ENCODE measurements around the gene PAPPA. TPM values are rescaled to one million over a fixed set of nuclear protein-coding genes. Genes with fewer than 3 reads are reported as not detected.
A peak's percentile ranks its signal among the peaks of the same experiment; 100 is the strongest.

Gene PAPPA
- total RNA-seq, 8 experiments from 2014 or later: 1.5 to 26.5 (median 9.5) TPM

- in situ Hi-C loops (cut with MboI; ENCODE audit: low pct_unique_long_range_greater_than_20kb in 2 of 9, low sequenced_read_pairs in 9 of 9, unreplicated experiment in 9 of 9): loop anchor here in 2 of 9 experiments (25.0 kb wide), 2 partner anchors 94 to 294 kb away; no protein-coding TSS in a partner anchor
- no peak overlapping the region for H3K4me3 ChIP-seq
- H3K27ac ChIP-seq: no peak overlapping the region
- H3K4me1 ChIP-seq (replicated peaks in 1 of 2): no peaks in the 10 kb centered on the region
- ATAC-seq (replicated peaks in 6 of 8): peak in 1 of 8 experiments; percentile 6
These were observed 40.0 kb downstream of the PAPPA start for GRCh38 chr9:116193636-116194035.

- no peak for ATAC-seq (replicated peaks in 6 of 8)
- Histone ChIP-seq H3K27ac (no peak overlapping the region), H3K4me3 (no peak overlapping the region), H3K4me1 (replicated peaks in 1 of 2) (no peaks in the 10 kb centered on the region)
- WGBS, 10 experiments: 59 to 92% (median 75%) methylated on average over 1 to 2 of the region's 2 CpGs; no CpG with 5 or more reads in 4 of the 10 experiments
- in situ Hi-C loops (cut with MboI; ENCODE audit: low pct_unique_long_range_greater_than_20kb in 2 of 9, low sequenced_read_pairs in 9 of 9, unreplicated experiment in 9 of 9): loop anchor here in 2 of 9 experiments (25.0 kb wide), 2 partner anchors 90 to 290 kb away; no protein-coding TSS in a partner anchor
These were observed 43.2 kb downstream of the PAPPA start for GRCh38 chr9:116196806-116197205.

DNA sequence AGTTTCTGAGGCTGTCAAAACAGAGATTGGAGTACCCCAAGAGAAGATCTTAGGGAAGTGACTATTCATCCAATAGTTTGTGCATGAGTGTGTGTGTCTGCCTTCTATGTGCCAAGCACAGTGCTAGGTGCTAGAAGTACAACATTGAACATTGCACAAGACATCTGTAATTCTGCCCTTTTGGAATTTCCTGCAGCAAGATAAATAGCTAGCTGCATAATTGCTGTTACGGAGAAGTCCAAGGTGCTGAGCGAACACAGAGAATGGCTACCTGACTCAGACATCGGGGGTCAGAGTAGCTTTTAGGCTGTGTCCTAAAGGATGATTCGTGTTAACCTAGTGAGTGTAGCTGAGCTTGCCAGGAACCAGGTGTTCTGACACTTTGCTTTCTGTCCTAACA, 44.8 kb downstream of the PAPPA start:
- Histone ChIP-seq H3K4me3 (no peak overlapping the region), H3K27ac (no peak overlapping the region), H3K4me1 (replicated peaks in 1 of 2) (no peaks in the 10 kb centered on the region)
- ATAC-seq (replicated peaks in 6 of 8): no peak
- WGBS, 10 experiments: 40 to 100% (median 81%) methylated on average over 1 to 4 of the region's 4 CpGs
- in situ Hi-C loops (cut with MboI; ENCODE audit: low pct_unique_long_range_greater_than_20kb in 2 of 9, low sequenced_read_pairs in 9 of 9, unreplicated experiment in 9 of 9): loop anchor here in 2 of 9 experiments (25.0 kb wide), 2 partner anchors 89 to 289 kb away; no protein-coding TSS in a partner anchor

- no peak for ATAC-seq (replicated peaks in 6 of 8)
- 10 to 94% (median 76%) methylated on average over 1 to 5 of the region's 5 CpGs; no CpG with 5 or more reads in 1 of the 10 experiments for WGBS, 10 experiments
- peaks cover 10% of the 10 kb centered on the region in 2 donors for H3K4me1 ChIP-seq (replicated peaks in 1 of 2)
- no peak overlapping the region for H3K4me3 ChIP-seq
- in situ Hi-C loops (cut with MboI; ENCODE audit: low pct_unique_long_range_greater_than_20kb in 2 of 9, low sequenced_read_pairs in 9 of 9, unreplicated experiment in 9 of 9): no loop called here
- no peak overlapping the region for H3K27ac ChIP-seq
These were observed 48.8 kb downstream of the PAPPA start for GRCh38 chr9:116202219-116202912.

DNA sequence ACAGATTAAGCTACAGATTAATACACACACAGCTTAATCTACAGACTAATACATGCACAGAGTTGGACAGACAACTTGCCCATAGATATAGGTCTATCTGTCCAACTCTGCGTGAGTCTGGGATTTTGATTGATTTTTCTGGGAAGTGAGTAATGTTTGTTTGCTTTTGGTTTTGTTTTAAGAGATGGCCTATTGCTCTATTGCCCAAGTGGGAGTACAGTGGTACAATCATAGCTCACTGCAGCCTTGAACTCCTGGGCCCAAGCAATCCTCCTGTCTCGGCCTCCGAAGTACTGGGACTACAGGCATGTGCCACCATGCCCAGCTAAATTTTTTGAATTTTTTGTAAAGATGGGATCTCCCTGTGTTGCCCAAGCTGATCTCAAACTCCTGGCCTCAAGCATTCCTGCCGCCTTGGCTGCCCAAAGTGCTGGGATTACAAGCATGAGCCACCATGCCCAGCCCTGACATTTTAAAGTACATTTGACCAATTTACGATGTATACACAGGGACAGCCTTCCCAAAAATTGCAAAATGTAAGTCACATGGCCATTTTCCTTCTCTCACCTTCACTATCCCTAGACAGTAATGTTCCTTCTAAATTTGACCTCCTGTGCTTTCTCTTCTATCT, 50.8 kb downstream of the PAPPA start:
- 97 to 100% (median 100%) methylated on average over 1 to 5 of the region's 5 CpGs; no CpG with 5 or more reads in 2 of the 10 experiments for WGBS, 10 experiments
- in situ Hi-C loops (cut with MboI; ENCODE audit: low pct_unique_long_range_greater_than_20kb in 2 of 9, low sequenced_read_pairs in 9 of 9, unreplicated experiment in 9 of 9): no loop called here
- no peak overlapping the region for H3K27ac ChIP-seq
- no peak for ATAC-seq (replicated peaks in 6 of 8)
- peaks cover 10% of the 10 kb centered on the region in 2 donors for H3K4me1 ChIP-seq (replicated peaks in 1 of 2)
- H3K4me3 ChIP-seq: no peak overlapping the region

GRCh38 chr9:116207371-116208111, 54.0 kb downstream of the PAPPA start:
- WGBS, 10 experiments: 83 to 100% (median 93%) methylated on average over 1 to 4 of the region's 4 CpGs; no CpG with 5 or more reads in 1 of the 10 experiments
- in situ Hi-C loops (cut with MboI; ENCODE audit: low pct_unique_long_range_greater_than_20kb in 2 of 9, low sequenced_read_pairs in 9 of 9, unreplicated experiment in 9 of 9): no loop called here

GRCh38 chr9:116208417-116209232, 55.0 kb downstream of the PAPPA start:
- in situ Hi-C loops (cut with MboI; ENCODE audit: low pct_unique_long_range_greater_than_20kb in 2 of 9, low sequenced_read_pairs in 9 of 9, unreplicated experiment in 9 of 9): no loop called here
- ATAC-seq (replicated peaks in 6 of 8): peak in 1 of 8 experiments; percentile 28
- H3K4me3 ChIP-seq: no peak overlapping the region
- H3K4me1 ChIP-seq (replicated peaks in 1 of 2): peaks cover 10 to 16% of the 10 kb centered on the region in 2 donors
- no peak overlapping the region for H3K27ac ChIP-seq
- WGBS, 10 experiments: 25 to 100% (median 83%) methylated on average over 1 to 5 of the region's 5 CpGs

More at GRCh38 chr9:116207371-116208111, 54.0 kb downstream of the PAPPA start:
- H3K4me3 ChIP-seq: no peak overlapping the region
- peaks cover 10 to 16% of the 10 kb centered on the region in 2 donors for H3K4me1 ChIP-seq (replicated peaks in 1 of 2)
- ATAC-seq (replicated peaks in 6 of 8): no peak
- no peak overlapping the region for H3K27ac ChIP-seq

DNA sequence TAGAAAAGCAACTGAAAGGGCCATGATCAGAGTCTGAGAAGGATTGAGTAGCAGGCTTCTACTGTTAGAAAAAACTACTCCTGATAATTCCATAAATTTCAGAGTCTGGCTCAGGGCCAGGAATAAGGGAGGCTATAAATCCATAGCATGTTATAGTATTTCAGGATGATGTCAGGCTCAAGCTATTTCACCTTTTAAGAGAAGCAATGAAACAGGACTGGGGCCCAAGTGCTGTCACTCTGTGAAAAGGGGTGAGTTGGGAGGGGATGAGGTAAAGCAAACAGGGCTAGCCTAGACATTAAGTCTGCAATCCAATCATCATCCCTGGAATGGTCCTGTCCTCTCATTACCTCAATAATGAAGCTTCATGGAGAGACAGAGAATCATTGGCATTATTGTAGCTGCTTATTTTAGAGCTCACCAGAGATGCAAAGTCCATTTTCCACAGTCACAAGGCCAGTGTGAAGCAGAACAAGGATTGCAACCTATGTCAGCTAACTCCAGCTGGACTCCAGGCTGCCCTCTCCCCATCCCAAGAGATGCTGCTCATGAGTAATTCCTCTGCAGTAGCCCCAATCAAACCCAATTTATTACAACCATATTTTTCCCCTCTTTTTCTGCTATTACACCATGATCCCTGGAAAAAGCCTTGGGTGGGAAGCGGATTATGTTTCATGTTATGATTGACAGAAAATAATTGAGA, 56.0 kb downstream of the PAPPA start:
- Histone ChIP-seq H3K4me1 (replicated peaks in 1 of 2) (peaks cover 10 to 16% of the 10 kb centered on the region in 2 donors), H3K4me3 (no peak overlapping the region), H3K27ac (peak overlapping the region in 1 of 2 donors; percentile 12)
- WGBS, 10 experiments: 57 to 100% (median 88%) methylated on average over 1 of the region's 1 CpG; no CpG with 5 or more reads in 5 of the 10 experiments
- peak in 5 of 8 experiments; percentile 36 to 82 (median 64) for ATAC-seq (replicated peaks in 6 of 8)
- in situ Hi-C loops (cut with MboI; ENCODE audit: low pct_unique_long_range_greater_than_20kb in 2 of 9, low sequenced_read_pairs in 9 of 9, unreplicated experiment in 9 of 9): no loop called here

DNA sequence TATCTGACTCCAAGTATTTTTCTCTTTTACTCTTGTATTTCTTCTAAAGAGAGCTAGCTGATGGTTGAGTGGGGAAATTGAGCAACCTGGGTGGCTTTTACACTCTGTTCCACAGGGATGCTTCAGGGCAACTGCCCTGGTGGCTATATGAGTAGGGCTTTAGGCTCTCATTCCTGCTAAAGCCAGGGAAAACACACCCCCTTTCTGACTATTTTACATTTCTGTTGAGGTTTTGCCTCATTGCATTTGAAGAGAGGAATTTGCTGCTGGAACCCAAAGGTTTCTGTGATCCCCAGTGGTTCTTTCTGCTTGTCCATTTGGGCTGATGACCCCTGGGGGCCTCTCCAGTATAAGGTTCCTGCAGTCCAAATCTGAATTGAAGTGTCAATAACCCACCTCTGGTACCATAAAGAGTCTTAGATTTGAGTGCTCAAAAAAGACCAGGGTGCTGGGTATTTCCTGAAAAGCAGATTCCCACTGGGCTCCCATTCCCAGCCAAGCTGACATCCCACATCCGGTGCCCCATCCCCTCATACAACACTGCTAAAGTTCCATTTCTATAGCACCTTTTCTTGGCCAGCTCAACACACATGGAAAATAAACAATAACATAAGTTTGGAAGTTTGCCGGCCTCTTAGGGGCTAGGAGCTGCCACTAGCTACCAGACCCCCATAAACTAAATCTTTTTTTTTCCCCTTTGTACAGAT, 59.5 kb downstream of the PAPPA start:
- peak in 1 of 8 experiments; percentile 24 for ATAC-seq (replicated peaks in 6 of 8)
- in situ Hi-C loops (cut with MboI; ENCODE audit: low pct_unique_long_range_greater_than_20kb in 2 of 9, low sequenced_read_pairs in 9 of 9, unreplicated experiment in 9 of 9): no loop called here
- Histone ChIP-seq H3K27ac (no peak overlapping the region), H3K4me1 (replicated peaks in 1 of 2) (peaks cover 0 to 5% of the 10 kb centered on the region in 2 donors), H3K4me3 (no peak overlapping the region)
- 17 to 83% (median 45%) methylated on average over 1 to 2 of the region's 2 CpGs; no CpG with 5 or more reads in 5 of the 10 experiments for WGBS, 10 experiments

DNA sequence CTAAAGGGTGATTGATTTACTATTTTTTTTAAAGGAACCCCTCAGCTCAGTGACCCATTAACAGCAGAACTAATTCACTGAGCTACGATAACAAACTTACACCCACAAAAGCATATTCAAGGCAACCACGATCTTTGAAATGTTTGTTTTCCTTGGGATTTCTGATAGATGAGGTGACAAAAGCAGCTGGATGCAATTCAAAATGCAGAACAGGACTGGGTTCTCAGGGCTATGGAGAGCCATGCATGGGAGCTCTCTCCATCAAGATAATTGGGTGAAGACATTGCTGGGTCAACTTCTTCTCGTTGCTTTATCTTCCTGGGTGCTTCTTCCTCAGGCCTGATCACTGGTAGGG, 60.1 kb downstream of the PAPPA start:
- H3K27ac ChIP-seq: no peak overlapping the region
- no peak for ATAC-seq (replicated peaks in 6 of 8)
- H3K4me1 ChIP-seq (replicated peaks in 1 of 2): peaks cover 0 to 5% of the 10 kb centered on the region in 2 donors
- H3K4me3 ChIP-seq: no peak overlapping the region
- in situ Hi-C loops (cut with MboI; ENCODE audit: low pct_unique_long_range_greater_than_20kb in 2 of 9, low sequenced_read_pairs in 9 of 9, unreplicated experiment in 9 of 9): no loop called here
- WGBS, 10 experiments: 13 to 100% (median 32%) methylated on average over 1 to 3 of the region's 3 CpGs; no CpG with 5 or more reads in 2 of the 10 experiments

DNA sequence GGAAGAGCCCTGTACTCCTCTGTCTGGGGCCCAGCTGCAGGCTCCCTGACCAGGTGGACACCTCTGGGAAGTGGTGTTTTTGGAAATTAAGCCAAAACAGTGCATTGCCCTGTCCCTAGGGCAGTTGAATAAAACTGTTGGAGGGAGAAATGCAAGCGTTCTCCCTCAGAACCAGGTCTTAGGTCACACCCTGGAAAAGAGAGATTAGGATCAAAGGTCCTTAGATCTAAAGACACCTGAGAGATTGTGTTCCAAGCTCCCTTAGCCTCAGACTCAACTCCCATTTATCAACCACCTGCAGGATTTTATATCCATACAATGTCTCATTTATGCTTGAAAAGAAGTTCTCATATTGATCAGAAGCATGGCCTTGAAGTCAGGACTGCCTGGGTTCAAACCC, 64.8 kb downstream of the PAPPA start:
- Histone ChIP-seq H3K4me3 (no peak overlapping the region), H3K27ac (no peak overlapping the region), H3K4me1 (replicated peaks in 1 of 2) (no peaks in the 10 kb centered on the region)
- 86 to 100% methylated on average over 1 of the region's 1 CpG; no CpG with 5 or more reads in 8 of the 10 experiments for WGBS, 10 experiments
- in situ Hi-C loops (cut with MboI; ENCODE audit: low pct_unique_long_range_greater_than_20kb in 2 of 9, low sequenced_read_pairs in 9 of 9, unreplicated experiment in 9 of 9): no loop called here
- no peak for ATAC-seq (replicated peaks in 6 of 8)
